Bronchial epithelial cell (primary cell): Measurements from ENCODE around the gene FBN3. TPM values are rescaled to one million over a fixed set of nuclear protein-coding genes. Genes with fewer than 3 reads are reported as not detected.
A peak's percentile ranks its signal among the peaks of the same experiment; 100 is the strongest.

Experiments used
- DNase-seq: peaks from one replicate; pipeline ENCODE4 v3.0.0-alpha.2; 2010; ENCODE audit warnings: low read depth
- FAIRE-seq: peaks from 2 replicates; lab custom pipeline; 2011; peaks lifted over from hg19 to GRCh38; lab: Jason Lieb, UNC
- H3K27me3 ChIP-seq: 2 replicates; pipeline ENCODE4 v1.5.1; 2011; ENCODE audit warnings: low read length; ENCODE audit not compliant: control insufficient read depth, insufficient read depth
- H3K36me3 ChIP-seq: 2 replicates; pipeline ENCODE4 v1.5.1; 2011; ENCODE audit warnings: low read length; ENCODE audit not compliant: control insufficient read depth, insufficient read depth
- H3K4me3 ChIP-seq: 2 replicates; pipeline ENCODE4 v1.5.1; 2011; ENCODE audit warnings: mild to moderate bottlenecking, low read depth, low read length, control low read depth
- total RNA-seq: library from RNA; depleted of rRNA; stranded (reverse); fragments of >200 nt; gene quantifications from 2 replicates; pipeline ENCODE4 v1.2.1, GENCODE V29; 2014
- TF ChIP-seq, protein P1 (sequence below): IDR thresholded peaks from 2 replicates; pipeline ENCODE4 v1.5.1; 2011; ENCODE audit warnings: mild to moderate bottlenecking, moderate library complexity, low read length, control low read depth, inconsistent platforms; ENCODE audit not compliant: insufficient read depth, severe bottlenecking

FBN3 gene
- total RNA-seq, 1 donor from 2014 or later: not detected

DNA sequence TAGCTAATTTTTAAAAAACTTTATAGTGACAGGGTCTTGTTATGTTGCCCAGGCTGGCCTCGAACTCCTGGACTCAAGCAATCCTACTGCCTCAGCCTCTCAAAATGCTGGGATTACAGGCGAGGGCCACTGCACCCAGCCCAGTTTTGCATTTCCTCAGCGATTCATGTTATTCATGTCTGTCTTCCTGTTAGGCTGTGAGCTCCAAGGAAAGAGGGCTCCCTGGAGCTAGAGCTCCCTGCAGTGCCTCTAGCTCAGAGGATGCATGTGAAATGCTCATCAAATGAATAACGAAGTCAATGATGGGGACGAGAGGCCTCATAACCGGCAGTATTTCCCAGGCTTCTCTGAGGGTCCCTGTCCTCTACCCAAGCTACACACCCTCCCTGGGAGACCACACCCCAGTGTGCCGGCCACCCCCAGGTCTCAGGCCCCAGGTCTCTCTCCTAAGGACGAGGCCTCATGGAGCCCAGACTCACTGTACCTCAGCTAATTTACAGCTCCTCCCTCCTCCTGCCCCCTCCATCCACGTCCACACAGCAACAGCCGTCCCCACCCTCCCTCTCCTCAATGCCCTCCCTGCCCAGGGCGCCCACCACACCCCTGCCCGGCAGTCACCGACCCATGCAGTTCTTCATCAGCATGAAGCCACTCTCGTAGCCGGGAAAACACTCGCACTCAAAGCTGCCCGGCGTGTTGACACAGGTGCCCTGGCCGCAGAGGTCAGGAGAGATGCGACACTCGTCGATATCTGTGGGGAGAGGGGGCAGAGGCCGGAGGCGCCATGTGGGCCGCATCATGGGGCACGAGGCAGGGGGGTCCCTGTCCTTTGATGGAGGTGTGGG is 28.5 kb downstream of the FBN3 start:
- Histone ChIP-seq H3K27me3 (no peaks in the 10 kb centered on the region), H3K4me3 (no peak overlapping the region), H3K36me3 (no peaks in the 10 kb centered on the region)
- TF ChIP-seq, protein P1, sequence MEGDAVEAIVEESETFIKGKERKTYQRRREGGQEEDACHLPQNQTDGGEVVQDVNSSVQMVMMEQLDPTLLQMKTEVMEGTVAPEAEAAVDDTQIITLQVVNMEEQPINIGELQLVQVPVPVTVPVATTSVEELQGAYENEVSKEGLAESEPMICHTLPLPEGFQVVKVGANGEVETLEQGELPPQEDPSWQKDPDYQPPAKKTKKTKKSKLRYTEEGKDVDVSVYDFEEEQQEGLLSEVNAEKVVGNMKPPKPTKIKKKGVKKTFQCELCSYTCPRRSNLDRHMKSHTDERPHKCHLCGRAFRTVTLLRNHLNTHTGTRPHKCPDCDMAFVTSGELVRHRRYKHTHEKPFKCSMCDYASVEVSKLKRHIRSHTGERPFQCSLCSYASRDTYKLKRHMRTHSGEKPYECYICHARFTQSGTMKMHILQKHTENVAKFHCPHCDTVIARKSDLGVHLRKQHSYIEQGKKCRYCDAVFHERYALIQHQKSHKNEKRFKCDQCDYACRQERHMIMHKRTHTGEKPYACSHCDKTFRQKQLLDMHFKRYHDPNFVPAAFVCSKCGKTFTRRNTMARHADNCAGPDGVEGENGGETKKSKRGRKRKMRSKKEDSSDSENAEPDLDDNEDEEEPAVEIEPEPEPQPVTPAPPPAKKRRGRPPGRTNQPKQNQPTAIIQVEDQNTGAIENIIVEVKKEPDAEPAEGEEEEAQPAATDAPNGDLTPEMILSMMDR: no peak
- DNase-seq (no peak), FAIRE-seq (no peak)

GRCh38 chr19:8117991-8118390 is 31.4 kb downstream of the FBN3 start:
- DNase-seq: no peak

GRCh38 chr19:8116437-8117293 is 32.7 kb downstream of the FBN3 start:
- no peaks in the 10 kb centered on the region for H3K36me3 ChIP-seq
- no peaks in the 10 kb centered on the region for H3K27me3 ChIP-seq
- FAIRE-seq: no peak
- DNase-seq: no peak
- H3K4me3 ChIP-seq: no peak overlapping the region
- TF ChIP-seq, protein P1: no peak

More at GRCh38 chr19:8117991-8118390, 31.4 kb downstream of the FBN3 start:
- Histone ChIP-seq H3K36me3 (no peaks in the 10 kb centered on the region), H3K27me3 (no peaks in the 10 kb centered on the region), H3K4me3 (no peak overlapping the region)
- TF ChIP-seq, protein P1: no peak
- FAIRE-seq: peak; percentile 77

DNA sequence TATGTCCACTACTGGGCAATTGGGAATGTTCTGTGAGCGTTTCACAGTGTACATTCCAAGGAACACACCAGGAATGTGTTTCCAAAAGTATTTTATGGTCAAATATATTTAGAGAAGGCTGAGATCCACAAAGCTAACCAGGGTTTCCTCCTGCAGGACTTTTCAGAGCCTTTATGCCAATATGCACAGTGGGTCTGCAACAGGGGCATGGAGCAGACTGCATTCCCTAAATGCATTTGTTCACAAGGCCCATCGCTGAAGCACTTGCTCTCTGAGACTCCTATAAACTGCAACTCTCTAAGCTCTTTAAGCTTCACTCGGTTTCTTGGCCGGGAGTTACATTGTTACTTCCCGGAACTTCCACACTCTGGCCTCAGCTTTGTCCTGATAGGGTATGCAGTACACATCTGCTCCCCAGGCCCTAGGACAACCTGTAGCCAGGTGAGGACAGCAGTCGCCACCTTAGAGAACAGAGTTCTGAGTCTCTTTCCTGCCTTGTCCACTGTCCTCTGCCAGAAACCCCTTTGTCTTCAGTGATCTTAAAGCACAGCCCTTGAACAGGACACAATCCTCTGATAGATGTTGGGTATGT is 33.5 kb downstream of the FBN3 start:
- no peaks in the 10 kb centered on the region for H3K27me3 ChIP-seq
- H3K4me3 ChIP-seq: no peak overlapping the region
- FAIRE-seq (no peak), DNase-seq (no peak)
- TF ChIP-seq, protein P1: no peak
- no peaks in the 10 kb centered on the region for H3K36me3 ChIP-seq

DNA sequence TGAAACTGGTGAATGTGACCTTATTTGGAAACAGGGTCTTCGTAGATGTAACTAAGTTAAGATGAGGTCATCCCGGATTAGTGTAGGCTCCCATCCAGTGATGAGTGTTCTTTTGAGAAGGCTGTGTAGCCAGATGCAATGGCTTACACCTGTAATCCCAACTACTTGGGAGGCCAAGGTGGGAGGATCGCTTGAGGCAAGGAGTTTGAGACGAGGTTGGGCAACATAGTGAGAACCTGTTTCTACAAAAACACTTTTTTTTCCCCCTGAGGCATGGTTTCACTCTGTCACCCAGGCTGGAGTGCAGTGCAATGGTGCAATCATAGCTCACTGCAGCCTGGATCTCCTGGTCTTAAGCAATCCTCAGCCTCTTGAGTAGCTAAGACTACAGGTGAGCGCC is 36.4 kb downstream of the FBN3 start:
- DNase-seq (peak; percentile 43), FAIRE-seq (peak; percentile 7)
- TF ChIP-seq, protein P1: no peak
- no peaks in the 10 kb centered on the region for H3K27me3 ChIP-seq
- H3K4me3 ChIP-seq: no peak overlapping the region
- H3K36me3 ChIP-seq: no peaks in the 10 kb centered on the region
